ENCODE data around the gene LRRC7. TPM values are rescaled to one million over a fixed set of nuclear protein-coding genes. Genes with fewer than 3 reads are reported as not detected.

Gene LRRC7
- total RNA-seq, 4 donors from 2014 or later = 0.62 to 2.1 (median 1.3) TPM

DNA sequence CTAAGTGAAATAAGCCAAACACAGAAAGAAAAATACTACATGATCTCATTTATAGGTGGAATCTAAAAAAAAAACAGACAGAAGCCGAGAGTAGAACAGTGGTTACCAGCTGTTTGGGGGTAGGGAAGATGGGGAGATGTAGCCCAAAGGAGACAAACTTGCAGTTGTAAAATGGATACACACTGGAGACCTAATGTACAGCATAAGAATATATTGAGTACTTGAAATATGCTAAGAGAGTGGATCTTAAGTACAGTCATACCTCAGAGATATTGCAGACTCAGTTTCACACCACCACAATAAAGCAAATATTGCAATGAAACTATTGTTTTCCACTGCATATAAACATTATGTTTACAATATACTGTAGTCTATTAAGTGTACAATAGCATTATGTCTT is 320.9 kb downstream of the LRRC7 start:
- Histone ChIP-seq H3K27ac (no peak overlapping the region), H3K4me3 (no peak overlapping the region), H3K4me1 (no peaks in the 10 kb centered on the region), H3K9me3 (no peaks in the 10 kb centered on the region), H3K36me3 (no peaks in the 10 kb centered on the region), H3K27me3 (no peaks in the 10 kb centered on the region)
- intact Hi-C loops (cut with DNase I; ENCODE audit: low total_unique reads) (no loop called here), in situ Hi-C loops (cut with MboI; ENCODE audit: low sequenced_read_pairs in 4 of 4) (no loop called here)
- ATAC-seq = no peak
- TF ChIP-seq CTCF (IDR thresholded peaks at IDR 0.05 in 4 of 5, conservative IDR thresholded peaks at IDR 0.05 in 1 of 5) (no peak), POLR2A (IDR thresholded peaks at IDR 0.05) (no peak)
- no peak for DNase-seq

DNA sequence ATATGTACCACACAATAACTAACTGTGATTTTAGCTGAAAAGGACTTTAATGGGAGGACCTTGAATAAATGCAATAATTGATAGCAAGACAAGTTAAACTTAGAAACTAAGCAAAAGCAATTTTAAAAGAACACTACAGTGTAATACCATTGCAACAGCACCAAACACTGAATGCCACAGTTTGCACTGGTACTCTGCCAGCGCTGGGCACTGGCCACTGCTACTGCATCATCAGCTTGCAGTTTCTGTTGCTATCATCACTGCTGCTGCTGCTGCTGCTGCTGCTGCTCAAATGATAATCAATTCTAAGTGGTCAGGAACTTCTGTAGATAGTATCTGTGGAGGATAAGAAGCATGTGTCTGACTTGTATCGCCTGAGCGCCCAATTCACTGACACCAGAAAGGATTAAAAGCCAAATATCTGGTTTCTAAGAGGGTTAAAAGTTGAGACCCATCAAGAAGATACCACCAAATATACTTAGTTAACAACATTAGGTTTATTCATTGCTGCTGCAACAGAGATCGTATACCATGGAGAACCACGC is 330.8 kb downstream of the LRRC7 start:
- Histone ChIP-seq H3K27me3 (no peaks in the 10 kb centered on the region), H3K9me3 (no peaks in the 10 kb centered on the region), H3K27ac (no peak overlapping the region), H3K4me1 (no peaks in the 10 kb centered on the region), H3K36me3 (no peaks in the 10 kb centered on the region), H3K4me3 (no peak overlapping the region)
- in situ Hi-C loops (cut with MboI; ENCODE audit: low sequenced_read_pairs in 4 of 4) (no loop called here), intact Hi-C loops (cut with DNase I; ENCODE audit: low total_unique reads) (no loop called here)
- no peak for DNase-seq
- no peak for TF ChIP-seq CTCF (IDR thresholded peaks at IDR 0.05 in 4 of 5, conservative IDR thresholded peaks at IDR 0.05 in 1 of 5)
- no peak for TF ChIP-seq POLR2A (IDR thresholded peaks at IDR 0.05)
- ATAC-seq = no peak

GRCh38 chr1:69911301-69911801 is 343.6 kb downstream of the LRRC7 start:
- intact Hi-C loops (cut with DNase I; ENCODE audit: low total_unique reads) (no loop called here), in situ Hi-C loops (cut with MboI; ENCODE audit: low sequenced_read_pairs in 4 of 4) (no loop called here)
- Histone ChIP-seq H3K9me3 (no peaks in the 10 kb centered on the region), H3K27me3 (no peaks in the 10 kb centered on the region), H3K27ac (no peak overlapping the region), H3K4me3 (no peak overlapping the region), H3K4me1 (peaks cover 0 to 6% of the 10 kb centered on the region in 2 donors), H3K36me3 (no peaks in the 10 kb centered on the region)
- TF ChIP-seq POLR2A (IDR thresholded peaks at IDR 0.05) (no peak), CTCF (IDR thresholded peaks at IDR 0.05 in 4 of 5, conservative IDR thresholded peaks at IDR 0.05 in 1 of 5) (no peak)
- DNase-seq (no peak), ATAC-seq (peak in 1 of 2 donors; percentile 62)

DNA sequence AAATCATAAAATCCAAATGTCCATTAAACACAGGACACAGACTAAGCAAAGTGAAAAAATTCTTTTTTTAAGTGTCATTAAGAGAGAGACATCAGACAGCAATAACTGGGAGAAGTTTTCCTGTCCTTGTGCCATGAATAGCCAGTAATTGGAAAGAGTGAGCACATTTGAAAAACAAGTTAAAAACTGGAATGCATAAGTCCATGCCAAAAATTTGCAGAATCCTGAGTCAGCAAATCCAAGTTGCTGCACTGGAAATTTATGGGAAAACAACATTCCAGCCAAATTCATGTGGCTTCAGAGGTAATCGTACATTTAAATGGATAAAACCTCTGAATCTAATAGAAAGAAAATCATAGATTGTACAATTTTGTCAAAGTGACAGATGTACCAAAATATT is 346.3 kb downstream of the LRRC7 start:
- ATAC-seq (no peak), DNase-seq (no peak)
- Histone ChIP-seq H3K27ac (no peak overlapping the region), H3K4me3 (no peak overlapping the region), H3K9me3 (no peaks in the 10 kb centered on the region), H3K36me3 (no peaks in the 10 kb centered on the region), H3K4me1 (peaks cover 0 to 6% of the 10 kb centered on the region in 2 donors), H3K27me3 (no peaks in the 10 kb centered on the region)
- in situ Hi-C loops (cut with MboI; ENCODE audit: low sequenced_read_pairs in 4 of 4) = no loop called here
- intact Hi-C loops (cut with DNase I; ENCODE audit: low total_unique reads) = no loop called here
- TF ChIP-seq CTCF (IDR thresholded peaks at IDR 0.05 in 4 of 5, conservative IDR thresholded peaks at IDR 0.05 in 1 of 5) (no peak), POLR2A (IDR thresholded peaks at IDR 0.05) (no peak)

Data from gastrocnemius medialis (tissue), 4 donors.